MG63 (cell line): ENCODE measurements around the gene NFYC. TPM values are rescaled to one million over a fixed set of nuclear protein-coding genes. Genes with fewer than 3 reads are reported as not detected.

Experiments
- DNase-seq: peaks from one replicate; pipeline ENCODE4 v3.0.0-alpha.2; 2020
- H3K27me3 ChIP-seq: fragments of 250-450 bp; sonication (Bioruptor Pico); 2 replicates; pipeline ENCODE4 v1.5.1; 2020; ENCODE audit warnings: mild to moderate bottlenecking, moderate library complexity
- H3K36me3 ChIP-seq: fragments of 250-450 bp; sonication (Bioruptor Pico); 2 replicates; pipeline ENCODE4 v1.5.1; 2020; ENCODE audit warnings: mild to moderate bottlenecking, moderate library complexity
- H3K4me3 ChIP-seq: fragments of 250-450 bp; sonication (Bioruptor Pico); 2 replicates; pipeline ENCODE4 v1.5.1; 2020; ENCODE audit warnings: mild to moderate bottlenecking, moderate library complexity
- H3K9me3 ChIP-seq: fragments of 250-450 bp; sonication (Bioruptor Pico); 2 replicates; pipeline ENCODE4 v1.5.1; 2020; ENCODE audit warnings: mild to moderate bottlenecking, moderate library complexity
- total RNA-seq: library from RNA; depleted of rRNA; stranded (reverse); fragments of >200 nt; shearing (Covaris generic); gene quantifications from 2 replicates; pipeline ENCODE4 v1.2.3, GENCODE V29; 2014; ENCODE audit warnings: low replicate concordance

Gene NFYC
- total RNA-seq, 1 experiment from 2014 or later: 16.4 TPM

DNA sequence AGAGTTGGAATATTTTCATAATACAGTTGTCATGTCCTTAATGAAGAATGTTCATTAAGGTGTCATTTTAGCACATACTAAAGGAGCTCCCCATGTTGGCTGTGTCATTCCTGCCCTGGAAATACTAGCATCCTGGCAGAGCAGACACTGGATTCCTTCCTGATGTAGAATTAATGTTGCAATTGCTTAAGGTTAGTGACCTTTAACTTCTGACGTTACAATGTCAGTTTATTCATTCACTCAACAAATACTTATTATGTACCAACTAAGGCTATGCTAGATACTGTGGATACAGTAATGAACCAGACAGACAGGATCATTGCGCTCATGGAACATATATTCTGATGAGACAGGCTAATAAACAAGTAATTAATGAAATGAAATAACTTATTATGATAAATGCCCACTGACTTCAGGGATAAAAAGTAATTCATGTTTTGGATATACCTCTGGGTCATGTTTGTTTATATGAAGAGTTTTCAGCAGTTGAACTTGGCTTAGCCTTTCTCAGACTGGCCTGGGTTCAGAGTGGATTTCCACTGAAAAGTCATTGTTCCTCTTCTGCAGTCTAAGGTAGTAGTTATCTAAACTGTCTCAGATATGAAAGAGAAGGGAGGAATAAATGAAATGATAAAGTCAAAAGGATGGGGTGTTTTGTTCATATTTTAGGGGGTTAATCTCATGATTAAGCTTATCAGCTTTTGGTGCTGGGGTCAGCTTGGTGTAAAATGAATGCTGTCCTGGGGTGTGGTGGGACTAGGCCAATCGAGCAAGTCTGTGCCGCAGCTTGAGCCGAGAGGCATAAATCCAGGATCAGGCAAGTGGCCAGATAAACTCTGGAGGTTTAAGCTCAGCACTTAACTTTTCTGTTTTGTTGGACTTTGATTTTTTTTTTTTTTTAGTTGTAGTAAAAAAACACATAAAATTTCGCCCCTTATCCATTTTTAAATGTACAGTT, 48.8 kb downstream of the NFYC start:
- H3K36me3 ChIP-seq: peaks cover 8% of the 10 kb centered on the region
- no peak overlapping the region for H3K4me3 ChIP-seq
- DNase-seq: no peak
- H3K9me3 ChIP-seq: peaks cover 10% of the 10 kb centered on the region
- no peaks in the 10 kb centered on the region for H3K27me3 ChIP-seq

DNA sequence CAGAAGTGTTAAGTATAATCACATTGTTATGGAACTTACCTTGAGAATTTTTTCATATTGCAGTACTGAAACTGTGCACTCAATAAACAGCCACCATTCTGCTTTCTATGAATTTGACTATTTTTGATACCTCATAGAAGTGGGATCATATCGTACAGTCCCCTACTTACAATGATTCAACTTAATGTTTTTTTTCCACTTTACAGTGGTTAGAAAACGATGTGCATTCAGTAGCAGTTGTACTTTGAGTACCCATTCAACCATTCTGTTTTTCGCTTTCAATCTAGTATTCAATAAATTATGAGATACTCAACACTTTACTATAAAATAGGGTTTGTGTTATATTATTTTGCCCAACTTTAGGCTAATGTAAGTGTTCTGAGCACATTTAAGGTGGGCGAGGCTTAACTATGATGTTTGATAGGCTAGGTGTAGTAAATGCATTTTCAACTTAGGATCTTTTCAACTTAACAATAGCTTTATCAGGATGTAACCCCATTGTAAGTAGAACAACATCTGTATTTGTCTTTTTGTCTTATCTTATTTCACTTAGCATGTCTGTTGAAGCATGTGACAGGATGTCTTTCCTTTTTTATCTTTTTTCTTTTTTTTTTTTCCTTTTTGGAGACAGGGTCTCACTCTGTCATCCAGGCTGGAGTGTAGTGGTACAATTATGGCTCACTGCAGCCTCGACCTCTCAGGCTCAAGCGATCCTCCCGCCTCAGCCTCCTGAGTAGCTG, 49.7 kb downstream of the NFYC start:
- no peak overlapping the region for H3K4me3 ChIP-seq
- DNase-seq: no peak
- H3K27me3 ChIP-seq: no peaks in the 10 kb centered on the region
- peaks cover 3% of the 10 kb centered on the region for H3K36me3 ChIP-seq
- H3K9me3 ChIP-seq: peaks cover 3% of the 10 kb centered on the region; the same call in 1 of the 2 replicates

DNA sequence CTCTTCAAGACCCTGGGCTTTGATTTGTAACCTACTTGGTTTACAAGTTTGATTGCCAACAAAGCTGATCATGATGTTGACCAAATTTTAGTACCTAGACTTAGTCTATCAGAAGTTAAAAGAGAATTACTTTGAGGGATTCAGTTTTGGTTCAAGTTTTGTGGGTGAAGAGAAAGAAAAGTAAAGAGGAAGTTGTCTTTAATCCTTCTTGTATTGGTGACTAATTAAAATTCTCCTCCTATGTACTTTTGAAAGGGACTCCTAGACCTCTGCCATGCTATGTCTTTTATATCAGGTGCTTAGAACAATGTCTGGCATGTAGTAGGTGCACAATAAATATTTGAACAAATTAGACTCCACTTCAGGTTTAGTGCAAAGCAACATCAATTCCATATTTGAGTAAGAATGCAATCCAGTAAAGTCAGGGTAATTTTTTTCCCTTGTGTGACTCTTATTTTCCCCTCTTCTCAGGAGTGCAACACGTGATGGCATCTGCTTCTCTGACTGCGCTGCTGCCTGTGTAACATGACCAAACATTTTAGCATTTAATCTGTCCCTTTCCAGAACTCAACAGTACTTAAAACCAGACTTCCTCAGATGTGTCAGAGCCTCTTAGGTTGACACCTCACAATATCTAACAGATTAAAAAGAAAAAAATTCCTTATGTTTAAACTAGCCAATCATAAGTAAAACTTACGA, 51.0 kb downstream of the NFYC start:
- no peak for DNase-seq
- Histone ChIP-seq H3K27me3 (no peaks in the 10 kb centered on the region), H3K4me3 (no peak overlapping the region), H3K9me3 (no peaks in the 10 kb centered on the region), H3K36me3 (peaks cover 6% of the 10 kb centered on the region)

DNA sequence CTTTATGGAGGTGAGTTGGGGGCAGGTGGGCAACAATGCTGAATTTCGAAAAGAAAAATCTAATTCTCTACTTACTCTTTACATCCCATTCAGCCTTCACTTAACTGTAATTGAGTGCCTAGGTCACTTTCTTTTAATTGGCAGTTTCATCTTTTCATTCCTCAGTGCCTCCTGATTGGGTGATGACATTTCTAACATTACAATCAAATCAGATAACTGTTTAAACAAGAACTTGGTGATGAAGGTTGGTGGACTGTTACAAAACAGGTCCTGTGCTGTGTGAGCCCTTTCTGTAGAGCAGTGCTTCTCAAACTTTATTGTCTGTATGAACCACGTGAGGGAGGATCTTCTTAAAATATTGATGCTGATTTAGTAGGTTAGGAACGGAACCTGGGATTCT, 51.9 kb downstream of the NFYC start:
- DNase-seq: no peak
- Histone ChIP-seq H3K4me3 (no peak overlapping the region), H3K9me3 (no peaks in the 10 kb centered on the region), H3K36me3 (peaks cover 10% of the 10 kb centered on the region), H3K27me3 (no peaks in the 10 kb centered on the region)

DNA sequence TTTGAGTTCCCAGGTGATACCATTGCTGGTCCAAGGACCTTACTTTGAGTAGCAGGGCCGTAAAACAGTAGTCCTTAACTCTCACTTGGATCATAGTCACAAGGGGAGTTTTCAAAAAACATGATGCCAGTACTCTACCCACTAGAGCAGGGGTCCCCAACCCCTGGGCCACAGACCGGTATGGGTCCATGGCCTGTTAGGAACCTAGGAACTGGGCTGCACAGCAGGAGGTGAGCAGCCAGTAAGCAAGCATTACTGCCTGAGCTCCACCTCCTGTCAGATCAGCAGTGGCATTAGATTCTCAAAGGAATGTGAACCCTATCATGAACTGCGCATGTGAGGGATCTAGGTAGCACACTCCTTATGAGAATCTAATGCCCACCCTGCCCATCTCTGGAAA, 52.4 kb downstream of the NFYC start:
- Histone ChIP-seq H3K9me3 (no peaks in the 10 kb centered on the region), H3K36me3 (peaks cover 11% of the 10 kb centered on the region), H3K27me3 (no peaks in the 10 kb centered on the region), H3K4me3 (no peak overlapping the region)
- no peak for DNase-seq

DNA sequence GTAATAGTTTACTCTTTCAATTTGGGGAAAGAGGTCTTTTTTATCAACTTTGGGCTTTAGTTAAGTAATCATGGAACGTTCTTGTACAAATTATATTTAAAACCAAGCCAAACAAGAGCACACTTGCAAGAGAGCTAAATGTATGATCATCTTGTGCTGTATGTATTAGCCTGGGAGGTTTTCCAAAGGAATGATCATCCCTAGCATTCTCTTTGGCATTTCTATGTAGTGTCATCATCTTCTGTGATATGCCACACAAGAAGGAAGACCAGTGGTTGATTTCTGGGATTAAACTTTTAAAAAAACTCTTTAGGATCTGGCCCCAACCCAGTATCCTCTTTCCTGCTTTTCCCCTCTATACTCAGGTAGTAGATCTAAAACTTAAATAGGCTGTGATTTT, 53.7 kb downstream of the NFYC start:
- H3K36me3 ChIP-seq: peaks cover 18% of the 10 kb centered on the region
- H3K27me3 ChIP-seq: no peaks in the 10 kb centered on the region
- no peak for DNase-seq
- no peak overlapping the region for H3K4me3 ChIP-seq
- no peaks in the 10 kb centered on the region for H3K9me3 ChIP-seq

DNA sequence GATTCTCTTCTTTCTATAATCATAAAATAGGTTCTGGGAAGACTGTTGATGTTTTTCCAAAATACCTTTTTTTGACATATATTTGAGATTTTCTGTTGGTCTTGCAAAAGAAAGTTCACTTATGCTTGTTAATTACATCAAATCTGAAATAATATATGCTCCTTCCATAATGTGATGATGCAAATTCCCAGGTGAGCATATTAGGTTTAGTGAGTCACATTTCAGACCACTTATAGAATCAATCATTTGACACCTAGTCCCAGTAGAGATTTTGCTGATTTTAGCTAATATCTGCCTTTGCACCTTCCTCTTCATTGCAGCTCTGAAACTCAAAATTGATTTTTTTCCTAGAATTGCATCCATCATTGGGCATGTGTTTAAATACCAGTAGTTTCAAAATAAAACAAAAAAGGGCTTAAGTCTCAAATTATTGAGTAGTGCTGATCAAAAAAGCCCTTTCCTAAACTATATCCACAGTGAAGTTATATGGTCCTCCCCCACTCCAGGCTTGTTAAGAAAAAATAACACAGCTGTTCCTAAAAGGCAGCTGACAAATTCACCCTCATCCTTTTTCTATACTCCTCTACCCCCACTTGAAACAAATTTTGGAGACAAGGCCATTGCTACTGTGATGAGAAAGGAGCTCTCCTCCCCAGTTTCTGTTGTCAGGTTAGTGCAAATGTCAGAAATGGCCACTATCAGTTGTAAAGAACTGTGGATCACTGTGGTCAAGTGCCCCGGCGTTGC, 55.0 kb downstream of the NFYC start:
- no peak for DNase-seq
- peaks cover 21% of the 10 kb centered on the region for H3K36me3 ChIP-seq

DNA sequence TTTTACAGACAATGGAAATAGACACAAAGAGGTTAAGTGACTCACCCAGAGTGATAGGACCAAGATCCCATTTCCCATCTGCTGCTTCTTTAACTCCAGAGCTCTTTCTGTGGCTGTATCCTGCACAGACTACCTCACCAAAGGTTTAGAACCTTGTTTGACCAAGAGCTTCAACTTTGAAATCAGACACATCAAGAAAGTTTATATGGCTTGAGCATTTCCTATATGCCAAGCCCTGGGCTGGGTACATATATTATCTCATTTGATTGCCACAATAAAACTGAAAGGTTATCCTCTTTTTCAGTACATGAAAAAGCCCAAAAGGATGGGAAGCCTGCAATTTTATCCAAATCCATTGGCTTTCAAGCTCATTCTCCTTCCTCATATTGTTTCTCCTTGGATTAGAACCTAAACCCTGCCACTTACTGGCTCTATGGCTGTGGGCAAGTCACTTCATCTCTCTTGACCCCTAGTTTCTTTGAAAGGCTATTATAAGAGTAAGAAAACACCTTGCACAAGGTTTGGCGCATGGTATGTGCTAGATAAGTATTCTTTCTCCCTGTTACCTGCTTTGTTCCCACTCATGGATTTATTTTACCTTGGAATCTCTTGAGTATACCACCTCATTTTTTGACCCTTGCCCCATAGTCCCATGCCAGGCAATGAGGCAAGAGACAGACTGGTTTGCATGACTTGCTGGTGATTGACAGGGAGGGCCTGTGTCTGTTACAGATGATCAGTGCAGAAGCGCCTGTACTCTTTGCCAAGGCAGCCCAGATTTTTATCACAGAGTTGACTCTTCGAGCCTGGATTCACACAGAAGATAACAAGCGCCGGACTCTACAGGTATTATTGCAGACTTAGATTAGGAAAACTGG, 57.6 kb downstream of the NFYC start:
- H3K36me3 ChIP-seq: peaks cover 19% of the 10 kb centered on the region
- no peaks in the 10 kb centered on the region for H3K9me3 ChIP-seq
- no peaks in the 10 kb centered on the region for H3K27me3 ChIP-seq
- DNase-seq: no peak
- no peak overlapping the region for H3K4me3 ChIP-seq

More for the DNA sequence above, 55.0 kb downstream of the NFYC start:
- H3K4me3 ChIP-seq: no peak overlapping the region
- H3K9me3 ChIP-seq: no peaks in the 10 kb centered on the region
- no peaks in the 10 kb centered on the region for H3K27me3 ChIP-seq

DNA sequence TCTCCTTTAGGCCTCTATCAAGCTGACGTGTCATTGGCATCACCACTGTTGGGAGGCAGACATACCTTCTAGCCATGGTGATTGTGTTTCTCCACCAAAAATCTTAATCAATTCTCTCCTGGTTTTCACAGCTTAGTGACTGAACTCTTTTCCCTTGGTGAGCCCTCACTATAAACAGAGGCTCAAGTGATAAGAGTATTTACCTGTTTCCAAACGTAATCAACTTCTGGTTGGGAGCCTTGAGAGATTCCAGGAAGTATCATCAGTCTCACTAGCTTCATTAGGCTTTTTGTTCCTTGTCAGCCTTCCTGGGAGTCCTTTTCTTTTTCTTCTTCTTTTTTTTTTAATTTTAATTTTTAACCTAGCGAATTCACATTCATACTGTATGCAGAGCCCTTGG, 58.3 kb downstream of the NFYC start:
- Histone ChIP-seq H3K36me3 (peaks cover 19% of the 10 kb centered on the region), H3K27me3 (no peaks in the 10 kb centered on the region), H3K9me3 (no peaks in the 10 kb centered on the region), H3K4me3 (no peak overlapping the region)
- no peak for DNase-seq

DNA sequence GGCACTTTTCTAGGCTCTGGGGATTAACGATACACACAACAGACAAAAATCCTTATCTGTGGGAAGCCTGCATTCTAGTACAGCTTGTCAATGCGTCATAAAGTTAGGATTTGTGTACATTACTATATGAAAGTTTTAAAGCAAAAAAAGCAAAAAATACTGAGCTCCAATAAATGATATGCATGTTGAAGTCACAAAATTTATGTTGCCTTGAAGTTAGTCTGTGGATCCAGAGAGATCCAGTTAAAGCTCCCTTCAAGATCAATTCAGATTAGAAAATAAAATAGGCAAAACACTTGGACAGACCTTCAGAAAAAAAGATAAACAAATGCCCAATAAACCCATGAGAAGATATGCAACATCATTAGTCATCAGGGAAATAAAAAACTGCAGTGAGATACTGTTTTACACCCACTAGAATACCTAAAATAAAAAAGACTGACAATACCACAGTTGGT, 59.0 kb downstream of the NFYC start:
- DNase-seq: no peak
- Histone ChIP-seq H3K9me3 (no peaks in the 10 kb centered on the region), H3K4me3 (no peak overlapping the region), H3K27me3 (no peaks in the 10 kb centered on the region), H3K36me3 (peaks cover 24% of the 10 kb centered on the region)

DNA sequence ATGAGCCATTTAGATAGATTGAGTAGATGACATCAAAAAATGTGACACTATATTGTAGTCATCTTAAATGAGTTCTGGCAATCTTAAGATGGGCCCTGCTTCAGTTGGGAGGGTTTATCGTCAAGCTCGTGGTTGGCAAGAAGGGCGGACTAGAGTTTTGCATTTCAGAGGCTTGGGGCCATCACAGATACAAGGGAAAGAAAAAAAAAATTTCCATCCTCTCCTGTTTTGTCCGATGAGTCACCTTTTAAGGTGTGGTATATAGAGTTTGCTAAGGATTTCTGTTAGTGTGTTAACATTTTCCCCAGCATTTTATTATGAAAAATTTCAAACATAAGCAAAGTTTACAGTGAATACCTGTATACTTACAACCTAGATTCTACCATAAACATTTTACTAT, 60.3 kb downstream of the NFYC start:
- DNase-seq: no peak
- Histone ChIP-seq H3K4me3 (no peak overlapping the region), H3K36me3 (peaks cover 29% of the 10 kb centered on the region), H3K9me3 (no peaks in the 10 kb centered on the region), H3K27me3 (no peaks in the 10 kb centered on the region)

DNA sequence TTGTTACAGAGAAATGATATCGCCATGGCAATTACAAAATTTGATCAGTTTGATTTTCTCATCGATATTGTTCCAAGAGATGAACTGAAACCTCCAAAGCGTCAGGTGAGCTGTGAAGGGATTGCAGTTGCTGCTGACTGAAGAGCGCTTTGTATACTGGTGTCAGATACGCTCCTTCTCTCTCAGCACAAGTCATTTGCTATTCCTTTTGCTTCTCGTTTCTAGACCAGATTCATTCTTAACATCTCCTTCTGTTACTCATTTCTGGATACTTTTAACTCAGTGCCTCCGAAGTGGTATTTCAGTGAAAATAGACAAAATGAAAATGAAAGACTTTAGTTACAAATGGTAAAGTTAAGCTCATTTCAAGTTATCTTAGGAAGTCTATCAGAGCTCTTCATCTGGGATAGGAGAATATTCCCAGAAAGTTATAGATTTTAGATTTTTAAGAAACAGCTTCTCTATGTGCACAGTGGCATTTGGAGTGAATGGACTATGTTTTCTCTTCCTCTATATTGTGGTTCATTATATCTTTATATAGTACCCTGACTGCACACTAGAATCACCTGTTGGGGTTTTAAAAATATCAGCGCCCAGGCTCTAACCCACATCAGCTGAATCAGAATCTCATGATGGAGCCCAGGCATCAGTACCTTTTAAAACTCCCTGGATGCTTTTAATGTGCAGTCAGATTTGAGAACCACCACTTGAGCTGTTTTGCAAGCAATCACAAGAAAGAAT, 61.8 kb downstream of the NFYC start:
- no peak for DNase-seq
- no peak overlapping the region for H3K4me3 ChIP-seq
- H3K9me3 ChIP-seq: no peaks in the 10 kb centered on the region
- peaks cover 26% of the 10 kb centered on the region for H3K36me3 ChIP-seq
- no peaks in the 10 kb centered on the region for H3K27me3 ChIP-seq

DNA sequence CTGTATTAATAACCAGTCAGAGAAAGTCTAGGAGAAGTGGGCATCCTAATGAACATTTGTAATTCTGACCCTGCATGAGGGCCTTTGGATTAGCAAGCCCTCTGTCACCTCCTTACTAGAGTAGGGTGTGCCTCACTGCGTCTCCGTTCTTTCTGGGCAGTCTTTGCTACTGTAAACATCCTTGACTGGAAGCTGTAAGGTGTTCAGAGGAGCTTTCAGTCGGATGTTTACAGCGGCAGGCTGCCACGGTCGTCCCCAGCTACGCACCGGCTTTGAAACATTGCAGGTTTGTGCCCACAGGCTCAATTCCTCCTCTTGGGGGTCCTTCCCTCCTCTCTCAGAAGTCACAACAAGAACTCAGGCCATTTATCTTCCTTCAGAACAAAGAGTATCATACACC, 62.7 kb downstream of the NFYC start:
- Histone ChIP-seq H3K4me3 (no peak overlapping the region), H3K27me3 (no peaks in the 10 kb centered on the region), H3K36me3 (peaks cover 23% of the 10 kb centered on the region), H3K9me3 (no peaks in the 10 kb centered on the region)
- DNase-seq: no peak

DNA sequence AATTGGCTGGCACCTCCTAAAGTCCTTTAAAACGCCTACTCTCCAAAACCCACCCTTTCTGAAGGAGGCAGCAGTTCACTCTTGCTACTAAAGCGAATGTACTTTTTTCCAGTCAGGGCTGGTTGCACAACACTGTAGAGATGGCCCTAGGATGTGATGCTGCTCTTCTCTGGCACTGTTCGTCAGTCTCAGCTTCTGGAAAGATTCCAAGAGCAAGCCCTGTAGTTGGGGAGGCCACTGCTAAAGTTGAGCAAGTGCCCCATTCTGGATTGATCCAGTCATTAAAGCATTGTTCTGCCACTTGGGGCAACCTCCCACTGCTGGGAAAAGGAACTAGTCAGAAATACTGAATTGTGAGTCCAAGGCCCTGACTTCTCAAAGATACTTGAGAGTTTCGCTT, 63.6 kb downstream of the NFYC start:
- H3K36me3 ChIP-seq: peaks cover 20% of the 10 kb centered on the region
- no peak for DNase-seq

DNA sequence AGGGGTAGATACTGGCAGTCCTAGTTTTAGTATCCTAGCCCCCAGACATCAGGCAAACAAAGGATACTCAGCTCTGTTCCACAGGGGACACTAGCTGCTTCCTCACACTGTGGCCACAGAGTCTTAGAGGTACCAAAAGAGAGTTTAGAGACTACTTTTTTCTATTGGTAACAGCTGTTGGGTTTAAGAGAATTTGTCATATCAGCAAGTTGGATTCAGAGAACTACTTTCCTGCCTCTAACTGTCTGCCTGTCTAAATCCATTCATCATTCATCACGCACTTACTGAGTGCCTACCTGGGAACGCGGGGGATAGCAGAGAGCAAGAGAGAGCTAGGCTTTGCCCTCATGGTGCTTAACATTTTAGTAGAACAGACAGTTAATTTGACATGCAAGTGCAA, 65.0 kb downstream of the NFYC start:
- H3K27me3 ChIP-seq: no peaks in the 10 kb centered on the region
- H3K4me3 ChIP-seq: no peak overlapping the region
- no peak for DNase-seq
- H3K9me3 ChIP-seq: no peaks in the 10 kb centered on the region
- H3K36me3 ChIP-seq: peaks cover 20% of the 10 kb centered on the region

More for the DNA sequence above, 63.6 kb downstream of the NFYC start:
- H3K27me3 ChIP-seq: no peaks in the 10 kb centered on the region
- H3K9me3 ChIP-seq: no peaks in the 10 kb centered on the region
- H3K4me3 ChIP-seq: no peak overlapping the region
